ENCODE measurements around the gene ITCH. TPM values are rescaled to one million over a fixed set of nuclear protein-coding genes. Genes with fewer than 3 reads are reported as not detected.

ITCH gene
- total RNA-seq, 4 donors from 2014 or later: 35.2 to 82.8 (median 65.3) TPM

DNA sequence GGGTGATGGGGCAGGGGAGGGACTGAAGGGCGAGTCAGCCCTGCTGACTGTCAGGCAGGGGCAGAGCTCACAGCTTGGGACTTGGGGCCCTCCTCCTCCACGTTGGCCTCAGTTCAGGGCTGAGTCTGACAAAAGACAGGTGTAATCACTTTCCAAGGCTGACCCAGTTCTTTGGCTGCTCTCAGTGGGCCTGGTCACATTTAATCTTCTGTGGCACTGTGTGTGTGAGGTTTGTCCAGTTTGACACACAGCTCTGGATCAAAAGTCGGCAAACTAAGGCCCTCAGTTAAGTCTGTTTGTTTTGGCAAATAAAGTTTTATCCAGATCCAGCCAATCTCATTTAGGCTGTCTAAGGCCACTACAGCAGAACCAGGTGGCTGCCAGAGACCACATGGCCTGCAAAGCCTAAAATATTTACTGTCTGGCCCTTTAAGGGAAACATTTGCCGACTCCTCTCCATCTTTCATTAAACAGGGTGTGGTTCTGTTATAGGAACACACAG is 190.3 kb downstream of the ITCH start:
- H3K36me3 ChIP-seq: no peaks in the 10 kb centered on the region
- 0 to 27% methylated on average over 1 to 4 of the region's 4 CpGs for WGBS, 2 donors (ENCODE audit: low coverage in 1 of 2)
- in situ Hi-C loops (cut with MboI; ENCODE audit: low pct_ligation_motif_present in 1 of 4, low pct_unique_long_range_greater_than_20kb in 1 of 4, low sequenced_read_pairs in 3 of 4) (loop anchor here in 2 of 4 donors (25.0 kb wide), 1 partner anchor 159 kb away; the partner anchor contains the start of gene TP53INP2 (in 2 of the 2)), intact Hi-C loops (cut with DNase I; ENCODE audit: low total_unique reads) (no loop called here)
- H3K9me3 ChIP-seq: no peaks in the 10 kb centered on the region
- H3K4me3 ChIP-seq: no peak overlapping the region
- H3K27ac ChIP-seq: peak overlapping the region; percentile 2 to 32 (median 18)
- H3K27me3 ChIP-seq: no peaks in the 10 kb centered on the region
- no peak for DNase-seq
- H3K4me1 ChIP-seq: peaks cover 4 to 20% (median 13%) of the 10 kb centered on the region in 4 donors
- TF ChIP-seq, protein P1, sequence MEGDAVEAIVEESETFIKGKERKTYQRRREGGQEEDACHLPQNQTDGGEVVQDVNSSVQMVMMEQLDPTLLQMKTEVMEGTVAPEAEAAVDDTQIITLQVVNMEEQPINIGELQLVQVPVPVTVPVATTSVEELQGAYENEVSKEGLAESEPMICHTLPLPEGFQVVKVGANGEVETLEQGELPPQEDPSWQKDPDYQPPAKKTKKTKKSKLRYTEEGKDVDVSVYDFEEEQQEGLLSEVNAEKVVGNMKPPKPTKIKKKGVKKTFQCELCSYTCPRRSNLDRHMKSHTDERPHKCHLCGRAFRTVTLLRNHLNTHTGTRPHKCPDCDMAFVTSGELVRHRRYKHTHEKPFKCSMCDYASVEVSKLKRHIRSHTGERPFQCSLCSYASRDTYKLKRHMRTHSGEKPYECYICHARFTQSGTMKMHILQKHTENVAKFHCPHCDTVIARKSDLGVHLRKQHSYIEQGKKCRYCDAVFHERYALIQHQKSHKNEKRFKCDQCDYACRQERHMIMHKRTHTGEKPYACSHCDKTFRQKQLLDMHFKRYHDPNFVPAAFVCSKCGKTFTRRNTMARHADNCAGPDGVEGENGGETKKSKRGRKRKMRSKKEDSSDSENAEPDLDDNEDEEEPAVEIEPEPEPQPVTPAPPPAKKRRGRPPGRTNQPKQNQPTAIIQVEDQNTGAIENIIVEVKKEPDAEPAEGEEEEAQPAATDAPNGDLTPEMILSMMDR (IDR thresholded peaks at IDR 0.05): no peak
- TF ChIP-seq POLR2A (IDR thresholded peaks at IDR 0.05) (no peak), POLR2AphosphoS5 (IDR thresholded peaks at IDR 0.05) (no peak), EP300 (IDR thresholded peaks at IDR 0.05; ENCODE audit: low read depth) (no peak)

DNA sequence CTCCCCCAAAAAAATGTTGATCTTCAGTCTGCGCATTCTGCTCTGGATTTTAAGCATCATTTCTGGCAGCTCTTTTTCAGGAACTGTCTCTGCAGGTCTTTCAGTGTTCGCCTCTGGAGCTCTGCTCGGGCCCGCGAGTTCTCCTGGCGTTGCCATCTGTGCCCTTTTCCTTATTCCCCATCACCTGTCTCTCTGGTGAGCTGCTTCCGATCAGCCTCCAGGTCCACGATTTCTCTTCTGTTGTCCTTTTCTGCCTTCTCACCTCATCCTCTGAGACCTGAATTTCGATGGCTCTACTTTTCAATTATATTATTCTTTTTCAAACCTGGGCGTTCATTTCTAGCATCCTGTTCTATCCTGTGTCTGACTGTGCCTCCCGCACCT is 194.9 kb downstream of the ITCH start:
- no peak for DNase-seq
- H3K4me1 ChIP-seq: peaks cover 4 to 20% (median 16%) of the 10 kb centered on the region in 4 donors
- 20 to 32% methylated on average over 3 to 11 of the region's 11 CpGs for WGBS, 2 donors (ENCODE audit: low coverage in 1 of 2)
- no peaks in the 10 kb centered on the region for H3K27me3 ChIP-seq
- peak overlapping the region; percentile 84 to 93 (median 90) for H3K27ac ChIP-seq
- H3K4me3 ChIP-seq: peak overlapping the region; percentile 44 to 78 (median 60)
- intact Hi-C loops (cut with DNase I; ENCODE audit: low total_unique reads) (no loop called here), in situ Hi-C loops (cut with MboI; ENCODE audit: low pct_ligation_motif_present in 1 of 4, low pct_unique_long_range_greater_than_20kb in 1 of 4, low sequenced_read_pairs in 3 of 4) (loop anchor here in 2 of 4 donors (25.0 kb wide), 1 partner anchor 154 kb away; the partner anchor contains the start of gene TP53INP2 (in 2 of the 2))
- no peaks in the 10 kb centered on the region for H3K9me3 ChIP-seq
- TF ChIP-seq POLR2A (IDR thresholded peaks at IDR 0.05): no peak
- TF ChIP-seq, protein P1 (IDR thresholded peaks at IDR 0.05): no peak
- no peak for TF ChIP-seq POLR2AphosphoS5 (IDR thresholded peaks at IDR 0.05)
- TF ChIP-seq EP300 (IDR thresholded peaks at IDR 0.05; ENCODE audit: low read depth): no peak
- no peaks in the 10 kb centered on the region for H3K36me3 ChIP-seq

DNA sequence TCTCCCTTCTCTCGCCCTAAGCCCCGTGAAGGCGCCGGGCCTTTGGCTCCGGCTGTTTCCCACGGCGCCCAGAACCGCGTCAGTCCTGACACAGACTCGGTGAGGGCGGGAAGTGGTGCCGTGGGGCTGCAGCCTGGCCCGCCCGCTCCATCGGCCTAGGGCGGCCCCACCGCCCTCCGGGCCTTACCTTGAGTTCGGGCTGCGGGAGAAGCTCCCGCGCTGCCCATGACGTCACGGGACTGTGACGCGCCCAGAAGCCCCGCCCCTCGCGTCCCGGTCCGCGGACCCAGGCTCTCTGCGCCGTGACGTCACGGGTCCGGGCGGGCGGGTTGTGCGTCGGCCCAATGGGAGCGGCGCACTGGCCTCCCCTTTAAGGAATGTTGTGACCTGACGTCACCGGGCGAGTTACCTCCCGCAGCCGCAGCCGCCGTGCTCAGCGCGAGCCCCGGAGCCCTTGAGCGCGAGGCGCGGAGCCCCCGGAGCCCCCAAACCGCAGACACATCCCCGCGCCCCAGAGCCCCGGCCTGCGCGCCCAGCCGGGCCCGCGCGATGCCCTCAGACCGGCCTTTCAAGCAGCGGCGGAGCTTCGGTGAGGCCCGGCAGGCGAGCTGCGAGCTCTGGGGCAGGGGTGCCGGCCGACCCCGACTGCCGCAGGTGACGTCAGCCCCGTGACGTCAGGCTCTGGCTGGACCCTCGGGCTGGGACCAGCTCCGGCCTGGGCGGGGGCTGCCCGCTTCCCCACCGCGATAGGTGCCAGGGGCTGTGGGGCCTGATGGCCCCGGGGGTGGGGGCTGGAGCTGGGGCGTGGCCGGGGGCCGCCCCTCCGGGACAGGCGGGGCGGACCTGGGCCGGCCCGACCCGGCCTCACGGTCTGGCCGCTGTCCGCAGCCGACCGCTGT is 195.5 kb downstream of the ITCH start, which contains the start of gene MAP1LC3A:
Gene MAP1LC3A (plus strand): TSS at position 399 of the 899 bp plus-strand sequence. CDS start 151 bp downstream, at position 550.
- Histone ChIP-seq H3K27me3 (no peaks in the 10 kb centered on the region), H3K9me3 (no peaks in the 10 kb centered on the region), H3K27ac (peak within 1 kb of the TSS; percentile 84 to 93 (median 90)), H3K4me1 (peaks cover 4 to 15% (median 14%) of the 10 kb centered on the region in 4 donors), H3K36me3 (no peaks in the 10 kb centered on the region), H3K4me3 (peak within 1 kb of the TSS; percentile 44 to 78 (median 60))
- intact Hi-C loops (cut with DNase I; ENCODE audit: low total_unique reads) (no loop called here), in situ Hi-C loops (cut with MboI; ENCODE audit: low pct_ligation_motif_present in 1 of 4, low pct_unique_long_range_greater_than_20kb in 1 of 4, low sequenced_read_pairs in 3 of 4) (loop anchor here in 2 of 4 donors (25.0 kb wide), 1 partner anchor 154 kb away; the partner anchor contains the start of gene TP53INP2 (in 2 of the 2))
- WGBS, 2 donors (ENCODE audit: low coverage in 1 of 2): 0 to 2% methylated on average over 2 to 60 of the region's 103 CpGs
- peak; percentile 96 for DNase-seq
- TF ChIP-seq EP300 (IDR thresholded peaks at IDR 0.05; ENCODE audit: low read depth) (no peak), POLR2A (IDR thresholded peaks at IDR 0.05) (peak; percentile 52), POLR2AphosphoS5 (IDR thresholded peaks at IDR 0.05) (peak; percentile 44 to 75 (median 71))
- TF ChIP-seq, protein P1 (IDR thresholded peaks at IDR 0.05): no peak

All from transverse colon (tissue), 4 donors.